H9 (cell line): ENCODE data around the gene POMGNT2. TPM values are rescaled to one million over a fixed set of nuclear protein-coding genes. Genes with fewer than 3 reads are reported as not detected.

Experiments used
- DNase-seq: peaks from one replicate; pipeline ENCODE4 v3.0.0-alpha.2; 2017
- H2AFZ ChIP-seq: one replicate; pipeline ENCODE4 v1.6.1; 2013; ENCODE audit warnings: mild to moderate bottlenecking, low read length, control low read depth, moderate library complexity
- H2AK5ac ChIP-seq: 2 replicates; pipeline ENCODE4 v1.6.1; 2013; ENCODE audit warnings: low read length, control low read depth, mixed read lengths; ENCODE audit not compliant: insufficient read length
- H2BK120ac ChIP-seq: one replicate; pipeline ENCODE4 v1.6.1; 2013; ENCODE audit warnings: low read depth, mild to moderate bottlenecking, low read length, control low read depth, inconsistent platforms; ENCODE audit not compliant: poor library complexity, severe bottlenecking
- H2BK12ac ChIP-seq: 2 replicates; pipeline ENCODE4 v1.6.1; 2013; ENCODE audit warnings: low read length, control low read depth, mixed read lengths, low read depth; ENCODE audit not compliant: insufficient read length
- H2BK15ac ChIP-seq: 2 replicates; pipeline ENCODE4 v1.6.1; 2013; ENCODE audit warnings: low read depth, low read length, control low read depth
- H2BK20ac ChIP-seq: one replicate; pipeline ENCODE4 v1.6.1; 2013; ENCODE audit warnings: low read depth, mild to moderate bottlenecking, low read length, control low read depth, inconsistent platforms; ENCODE audit not compliant: poor library complexity, severe bottlenecking
- H2BK5ac ChIP-seq: 2 replicates; pipeline ENCODE4 v1.6.1; 2013; ENCODE audit warnings: low read length, control low read depth, mixed read lengths; ENCODE audit not compliant: insufficient read length
- H3K14ac ChIP-seq: 2 replicates; pipeline ENCODE4 v1.6.1; 2013; ENCODE audit warnings: low read length, control low read depth; ENCODE audit not compliant: insufficient read depth
- H3K18ac ChIP-seq: 2 replicates; pipeline ENCODE4 v1.6.1; 2013; ENCODE audit warnings: low read depth, mild to moderate bottlenecking, mixed read lengths, low read length, control low read depth; ENCODE audit not compliant: insufficient read length
- H3K23ac ChIP-seq: 2 replicates; pipeline ENCODE4 v1.6.1; 2013; ENCODE audit warnings: low read length, control low read depth, mixed read lengths, low read depth; ENCODE audit not compliant: insufficient read length
- H3K23me2 ChIP-seq: 2 replicates; pipeline ENCODE4 v1.6.1; 2013; ENCODE audit warnings: low read depth, mild to moderate bottlenecking, mixed read lengths, low read length, control low read depth; ENCODE audit not compliant: insufficient read length, poor library complexity, severe bottlenecking
- H3K27ac ChIP-seq: 2 replicates; pipeline ENCODE4 v1.5.1; 2013; ENCODE audit warnings: low read length, control low read depth, mixed read lengths, low read depth; ENCODE audit not compliant: insufficient read length
- H3K27me3 ChIP-seq: 2 replicates; pipeline ENCODE4 v1.6.1; 2013; ENCODE audit warnings: low read length, control low read depth, inconsistent platforms; ENCODE audit not compliant: insufficient read depth
- H3K4ac ChIP-seq: 2 replicates; pipeline ENCODE4 v1.6.1; 2013; ENCODE audit warnings: low read depth, mild to moderate bottlenecking, control low read depth, inconsistent platforms, low read length, moderate library complexity
- H3K4me1 ChIP-seq: 2 replicates; pipeline ENCODE4 v1.6.1; 2013; ENCODE audit warnings: low read length, control low read depth, inconsistent platforms; ENCODE audit not compliant: insufficient read depth
- H3K4me2 ChIP-seq: 2 replicates; pipeline ENCODE4 v1.6.1; 2013; ENCODE audit warnings: low read length, control low read depth, mixed read lengths; ENCODE audit not compliant: insufficient read length, insufficient read depth
- H3K56ac ChIP-seq: 2 replicates; pipeline ENCODE4 v1.6.1; 2013; ENCODE audit warnings: low read depth, mild to moderate bottlenecking, mixed read lengths, low read length, control low read depth; ENCODE audit not compliant: insufficient read length
- H3K79me1 ChIP-seq: 2 replicates; pipeline ENCODE4 v1.6.1; 2013; ENCODE audit warnings: low read depth, mild to moderate bottlenecking, moderate library complexity, low read length, control low read depth, inconsistent platforms; ENCODE audit not compliant: insufficient read depth, poor library complexity, severe bottlenecking
- H3K79me2 ChIP-seq: 2 replicates; pipeline ENCODE4 v1.6.1; 2013; ENCODE audit warnings: low read length, control low read depth, inconsistent platforms; ENCODE audit not compliant: insufficient read depth
- H3K9ac ChIP-seq: 2 replicates; pipeline ENCODE4 v1.6.1; 2013; ENCODE audit warnings: low read length, control low read depth, mixed read lengths; ENCODE audit not compliant: insufficient read length; ENCODE audit errors: extremely low read depth
- H3K9me3 ChIP-seq: one replicate; pipeline ENCODE4 v1.6.1; 2013; ENCODE audit warnings: low read depth, low read length, inconsistent platforms; ENCODE audit not compliant: control insufficient read depth
- H3T11ph ChIP-seq: one replicate; pipeline ENCODE4 v1.6.1; 2013; ENCODE audit warnings: mild to moderate bottlenecking, low read length, control low read depth, inconsistent platforms
- H4K20me1 ChIP-seq: one replicate; pipeline ENCODE4 v1.6.1; 2013; ENCODE audit not compliant: control insufficient read depth, insufficient read length, insufficient read depth
- H4K5ac ChIP-seq: 2 replicates; pipeline ENCODE4 v1.6.1; 2013; ENCODE audit warnings: low read depth, mild to moderate bottlenecking, mixed read lengths, low read length, control low read depth; ENCODE audit not compliant: insufficient read length
- H4K8ac ChIP-seq: replicated peaks from 2 replicates; pipeline ENCODE4 v1.6.1; 2013; ENCODE audit warnings: low read length, control low read depth, mixed read lengths, low read depth; ENCODE audit not compliant: insufficient read length
- H4K91ac ChIP-seq: 2 replicates; pipeline ENCODE4 v1.6.1; 2013; ENCODE audit warnings: low read depth, mild to moderate bottlenecking, moderate library complexity, mixed read lengths, low read length, control low read depth; ENCODE audit not compliant: insufficient read length
- H3K27ac Mint-ChIP-seq, 3 experiments: 2 replicates in 2 of 3; 3 replicates in 1 of 3; pipeline ENCODE4 v1.8.0; 2020 to 2021; ENCODE audit warnings: mixed read lengths in 3 of 3, mild to moderate bottlenecking in 1 of 3, moderate library complexity in 1 of 3
- H3K27me3 Mint-ChIP-seq: 2 replicates; pipeline ENCODE4 v1.8.0; 2021; ENCODE audit warnings: low read depth, mild to moderate bottlenecking, moderate library complexity, mixed read lengths
- H3K36me3 Mint-ChIP-seq, 3 experiments: 2 replicates in 2 of 3; 3 replicates in 1 of 3; pipeline ENCODE4 v1.8.0; 2020 to 2021; ENCODE audit warnings: low read depth in 3 of 3, mixed read lengths in 3 of 3; ENCODE audit not compliant: insufficient read depth in 1 of 3
- H3K4me1 Mint-ChIP-seq, 2 experiments: 2 replicates each; pipeline ENCODE4 v1.8.0; 2020; ENCODE audit warnings: mixed read lengths in 2 of 2
- H3K4me3 Mint-ChIP-seq, 2 experiments: 2 replicates in 1 of 2; 3 replicates in 1 of 2; pipeline ENCODE4 v1.8.0; 2020 to 2021; ENCODE audit warnings: mild to moderate bottlenecking in 2 of 2, mixed read lengths in 2 of 2, moderate library complexity in 1 of 2
- H3K9me3 Mint-ChIP-seq, 2 experiments: 2 replicates in 1 of 2; 3 replicates in 1 of 2; pipeline ENCODE4 v1.8.0; 2020; ENCODE audit warnings: mild to moderate bottlenecking in 2 of 2, mixed read lengths in 2 of 2, moderate library complexity in 1 of 2
- CTCF ChIP-seq: fragments of 200-600 bp; sonication (generic); conservative IDR thresholded peaks from 3 replicates; pipeline ENCODE4 v1.8.0; 2021; ENCODE audit warnings: antibody characterized with exemption, mild to moderate bottlenecking
- WGBS: extraction: QIAGEN DNeasy Blood & Tissue Kit; methylation state at CpG from one replicate; pipeline ENCODE4 v1.1.7; 2013; ENCODE audit warnings: missing lambda C conversion rate, low lambda C conversion rate, mixed read lengths; ENCODE audit not compliant: insufficient read length; ENCODE audit errors: extremely low coverage; 5-methylcytosine and 5-hydroxymethylcytosine counted together
- total RNA-seq: library from RNA; stranded (reverse); gene quantifications from 2 replicates; pipeline ENCODE4 v1.2.1, GENCODE V29; 2021

POMGNT2 gene
- total RNA-seq, 1 experiment from 2014 or later: 14.0 TPM

- Histone ChIP-seq H3K9me3 (no peaks in the 10 kb centered on the region), H3K27me3 (no peaks in the 10 kb centered on the region; the same call in 1 of the 2 replicates), H4K20me1 (peaks cover 5% of the 10 kb centered on the region), H3K79me2 (no peaks in the 10 kb centered on the region), H2BK120ac (no peak overlapping the region), H3K56ac (no peak overlapping the region), H2BK12ac (no peak overlapping the region), H3K4ac (no peak overlapping the region), H2AK5ac (no peak overlapping the region), H3K18ac (no peak overlapping the region), H3K79me1 (peaks cover 4% of the 10 kb centered on the region), H2AFZ (no peak overlapping the region), H3T11ph (no peak overlapping the region), H2BK15ac (no peak overlapping the region), H2BK20ac (no peak overlapping the region), H3K4me1 (no peaks in the 10 kb centered on the region), H3K14ac (no peak overlapping the region), H3K9ac (no peak overlapping the region), H3K23ac (no peak overlapping the region), H3K27ac (no peak overlapping the region), H4K8ac (no peak overlapping the region), H2BK5ac (no peak overlapping the region), H3K4me2 (no peak overlapping the region), H4K5ac (no peak overlapping the region), H3K23me2 (peaks cover 3% of the 10 kb centered on the region), H4K91ac (no peak overlapping the region)
- no peak for DNase-seq
- no peak for TF ChIP-seq CTCF
- Mint-ChIP-seq H3K4me3 (no peak overlapping the region), H3K4me1 (peaks cover 9 to 10% of the 10 kb centered on the region in 2 experiments), H3K9me3 (no peaks in the 10 kb centered on the region), H3K27ac (no peak overlapping the region), H3K36me3 (no peaks in the 10 kb centered on the region; a peak in 1 of 7 replicates), H3K27me3 (peaks cover 22% of the 10 kb centered on the region)
- WGBS: no CpG with 5 or more reads among the region's 3 CpGs
Measured at GRCh38 chr3:43104039-43104438, 1.8 kb downstream of the POMGNT2 start.
